Measurements from ENCODE around the gene KCNQ2. TPM values are rescaled to one million over a fixed set of nuclear protein-coding genes. Genes with fewer than 3 reads are reported as not detected.

The KCNQ2 gene
- total RNA-seq, 1 experiment from 2014 or later, result not detected

DNA sequence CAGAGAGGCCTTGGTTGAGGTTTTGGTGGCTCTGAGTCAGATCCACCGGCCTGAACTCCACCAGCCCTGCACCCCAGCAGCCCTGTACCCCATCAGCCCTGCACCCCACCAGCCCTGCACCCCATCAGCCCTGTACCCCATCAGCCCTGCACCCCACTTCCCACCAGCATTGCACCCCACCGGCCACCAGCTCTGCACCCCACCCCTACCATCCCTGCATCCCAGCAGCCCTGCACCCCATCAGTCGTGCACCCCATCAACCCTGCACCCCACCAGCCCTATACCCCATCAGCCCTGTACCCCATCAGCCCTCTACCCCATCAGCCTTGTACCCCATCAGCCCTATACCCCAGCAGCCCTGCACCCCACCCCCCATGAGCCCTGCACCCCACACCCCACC lies 97.0 kb downstream of the KCNQ2 start:
- no peaks in the 10 kb centered on the region for H3K27me3 ChIP-seq (ENCODE audit: low read length)
- H3K9me3 ChIP-seq (ENCODE audit: low read length), result no peaks in the 10 kb centered on the region
- no peaks in the 10 kb centered on the region for H4K20me1 ChIP-seq (ENCODE audit: insufficient read depth, low read depth, low read length)
- no peaks in the 10 kb centered on the region for H3K36me3 ChIP-seq (ENCODE audit: insufficient read depth, low read length)
- H3K27ac ChIP-seq (ENCODE audit: low read length), result no peak overlapping the region
- no peak overlapping the region for H3K4me2 ChIP-seq (ENCODE audit: low read depth, low read length, poor library complexity, severe bottlenecking)
- H3K4me1 ChIP-seq (ENCODE audit: low read length), result no peaks in the 10 kb centered on the region
- H3K9ac ChIP-seq (ENCODE audit: low read length), result no peak overlapping the region
- no peaks in the 10 kb centered on the region for H3K79me2 ChIP-seq (ENCODE audit: low read length)
- no peaks in the 10 kb centered on the region for H3K9me2 ChIP-seq (replicated peaks; ENCODE audit: insufficient read depth, low read length)
- no peak overlapping the region for H3K4me3 ChIP-seq (ENCODE audit: low read length)
- DNase-seq, result no peak
- no peak overlapping the region for H2AFZ ChIP-seq (ENCODE audit: low read length)

DNA sequence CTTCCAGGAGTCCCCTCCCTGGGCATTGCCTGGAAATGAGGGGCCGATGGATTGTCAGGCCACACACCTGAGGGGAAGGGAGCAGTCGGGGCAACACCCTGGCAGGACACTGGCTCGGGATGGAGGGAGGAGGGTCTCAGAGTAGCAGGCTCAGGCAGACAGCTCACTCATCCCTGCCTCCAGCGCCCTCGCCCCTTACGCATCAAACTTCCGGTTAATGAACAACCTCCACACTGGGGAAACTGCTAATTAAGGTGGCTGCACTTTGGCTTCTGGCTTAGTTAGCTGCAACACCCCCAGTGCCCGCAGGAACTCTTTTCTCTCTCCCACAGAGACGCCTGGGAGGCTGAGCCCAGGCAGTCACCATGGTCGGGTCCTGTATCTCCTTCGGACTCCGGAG lies 98.0 kb downstream of the KCNQ2 start:
- H2AFZ ChIP-seq (ENCODE audit: low read length), result no peak overlapping the region
- H4K20me1 ChIP-seq (ENCODE audit: insufficient read depth, low read depth, low read length), result no peaks in the 10 kb centered on the region
- H3K4me1 ChIP-seq (ENCODE audit: low read length), result no peaks in the 10 kb centered on the region
- no peak overlapping the region for H3K4me3 ChIP-seq (ENCODE audit: low read length)
- H3K9ac ChIP-seq (ENCODE audit: low read length), result no peak overlapping the region
- H3K36me3 ChIP-seq (ENCODE audit: insufficient read depth, low read length), result no peaks in the 10 kb centered on the region
- H3K27ac ChIP-seq (ENCODE audit: low read length), result no peak overlapping the region
- no peaks in the 10 kb centered on the region for H3K9me3 ChIP-seq (ENCODE audit: low read length)
- DNase-seq, result no peak
- no peaks in the 10 kb centered on the region for H3K27me3 ChIP-seq (ENCODE audit: low read length)
- no peaks in the 10 kb centered on the region for H3K9me2 ChIP-seq (replicated peaks; ENCODE audit: insufficient read depth, low read length)
- H3K79me2 ChIP-seq (ENCODE audit: low read length), result no peaks in the 10 kb centered on the region
- H3K4me2 ChIP-seq (ENCODE audit: low read depth, low read length, poor library complexity, severe bottlenecking), result no peak overlapping the region

- H3K4me3 ChIP-seq (ENCODE audit: low read length), result no peak overlapping the region
Measured at GRCh38 chr20:63373996-63374395, 98.5 kb downstream of the KCNQ2 start.

GRCh38 chr20:63372971-63373885 lies 99.2 kb downstream of the KCNQ2 start:
- no peak for DNase-seq
- no peak overlapping the region for H2AFZ ChIP-seq (ENCODE audit: low read length)
- H4K20me1 ChIP-seq (ENCODE audit: insufficient read depth, low read depth, low read length), result no peaks in the 10 kb centered on the region
- H3K4me1 ChIP-seq (ENCODE audit: low read length), result no peaks in the 10 kb centered on the region
- no peak overlapping the region for H3K4me2 ChIP-seq (ENCODE audit: low read depth, low read length, poor library complexity, severe bottlenecking)
- H3K9me2 ChIP-seq (replicated peaks; ENCODE audit: insufficient read depth, low read length), result no peaks in the 10 kb centered on the region
- H3K27me3 ChIP-seq (ENCODE audit: low read length), result no peaks in the 10 kb centered on the region
- H3K27ac ChIP-seq (ENCODE audit: low read length), result no peak overlapping the region
- no peaks in the 10 kb centered on the region for H3K9me3 ChIP-seq (ENCODE audit: low read length)
- H3K36me3 ChIP-seq (ENCODE audit: insufficient read depth, low read length), result no peaks in the 10 kb centered on the region
- no peaks in the 10 kb centered on the region for H3K79me2 ChIP-seq (ENCODE audit: low read length)
- H3K4me3 ChIP-seq (ENCODE audit: low read length), result no peak overlapping the region
- no peak overlapping the region for H3K9ac ChIP-seq (ENCODE audit: low read length)

More at GRCh38 chr20:63373996-63374395, 98.5 kb downstream of the KCNQ2 start:
- Histone ChIP-seq H3K9me2 (replicated peaks; ENCODE audit: insufficient read depth, low read length) (no peaks in the 10 kb centered on the region), H3K36me3 (ENCODE audit: insufficient read depth, low read length) (no peaks in the 10 kb centered on the region), H3K4me1 (ENCODE audit: low read length) (no peaks in the 10 kb centered on the region), H4K20me1 (ENCODE audit: insufficient read depth, low read depth, low read length) (no peaks in the 10 kb centered on the region), H3K27me3 (ENCODE audit: low read length) (no peaks in the 10 kb centered on the region), H3K9me3 (ENCODE audit: low read length) (no peaks in the 10 kb centered on the region), H3K27ac (ENCODE audit: low read length) (no peak overlapping the region), H3K79me2 (ENCODE audit: low read length) (no peaks in the 10 kb centered on the region), H3K9ac (ENCODE audit: low read length) (no peak overlapping the region), H2AFZ (ENCODE audit: low read length) (no peak overlapping the region), H3K4me2 (ENCODE audit: low read depth, low read length, poor library complexity, severe bottlenecking) (no peak overlapping the region)
- DNase-seq, result no peak

DNA sequence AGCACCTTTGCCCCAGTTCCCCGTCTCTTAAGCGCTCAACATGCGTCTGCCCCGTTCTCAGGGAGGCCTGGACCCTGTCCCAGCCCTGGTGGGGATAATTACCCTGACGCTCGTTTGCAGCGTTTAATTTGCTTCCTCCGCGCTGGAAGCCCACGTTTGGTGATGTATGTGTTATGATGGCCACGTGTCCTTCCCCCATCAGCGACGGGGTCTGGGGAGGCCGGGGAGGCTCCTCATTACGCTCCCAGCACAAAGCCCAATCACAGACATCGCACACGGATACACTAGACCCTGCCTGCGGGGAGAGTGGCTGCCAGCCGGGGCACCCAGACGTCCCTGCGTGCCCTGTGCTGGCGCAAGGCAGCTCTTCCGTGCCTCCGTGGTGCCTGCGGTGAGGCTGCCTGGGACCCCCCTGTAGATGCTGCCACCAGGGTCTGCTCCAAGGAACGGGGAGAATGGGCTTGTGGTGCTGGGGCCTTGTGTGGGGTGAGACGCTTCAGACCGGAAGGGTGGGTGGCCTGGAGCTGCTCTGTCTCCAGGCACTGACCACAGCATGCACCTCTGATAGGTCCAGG lies 101.1 kb downstream of the KCNQ2 start:
- no peaks in the 10 kb centered on the region for H3K9me3 ChIP-seq (ENCODE audit: low read length)
- no peaks in the 10 kb centered on the region for H4K20me1 ChIP-seq (ENCODE audit: insufficient read depth, low read depth, low read length)
- no peaks in the 10 kb centered on the region for H3K27me3 ChIP-seq (ENCODE audit: low read length)
- no peak overlapping the region for H3K4me3 ChIP-seq (ENCODE audit: low read length)
- no peak overlapping the region for H2AFZ ChIP-seq (ENCODE audit: low read length)
- H3K4me2 ChIP-seq (ENCODE audit: low read depth, low read length, poor library complexity, severe bottlenecking), result no peak overlapping the region
- H3K27ac ChIP-seq (ENCODE audit: low read length), result no peak overlapping the region
- DNase-seq, result no peak
- H3K4me1 ChIP-seq (ENCODE audit: low read length), result no peaks in the 10 kb centered on the region
- no peak overlapping the region for H3K9ac ChIP-seq (ENCODE audit: low read length)
- no peaks in the 10 kb centered on the region for H3K79me2 ChIP-seq (ENCODE audit: low read length)
- no peaks in the 10 kb centered on the region for H3K36me3 ChIP-seq (ENCODE audit: insufficient read depth, low read length)
- H3K9me2 ChIP-seq (replicated peaks; ENCODE audit: insufficient read depth, low read length), result no peaks in the 10 kb centered on the region

DNA sequence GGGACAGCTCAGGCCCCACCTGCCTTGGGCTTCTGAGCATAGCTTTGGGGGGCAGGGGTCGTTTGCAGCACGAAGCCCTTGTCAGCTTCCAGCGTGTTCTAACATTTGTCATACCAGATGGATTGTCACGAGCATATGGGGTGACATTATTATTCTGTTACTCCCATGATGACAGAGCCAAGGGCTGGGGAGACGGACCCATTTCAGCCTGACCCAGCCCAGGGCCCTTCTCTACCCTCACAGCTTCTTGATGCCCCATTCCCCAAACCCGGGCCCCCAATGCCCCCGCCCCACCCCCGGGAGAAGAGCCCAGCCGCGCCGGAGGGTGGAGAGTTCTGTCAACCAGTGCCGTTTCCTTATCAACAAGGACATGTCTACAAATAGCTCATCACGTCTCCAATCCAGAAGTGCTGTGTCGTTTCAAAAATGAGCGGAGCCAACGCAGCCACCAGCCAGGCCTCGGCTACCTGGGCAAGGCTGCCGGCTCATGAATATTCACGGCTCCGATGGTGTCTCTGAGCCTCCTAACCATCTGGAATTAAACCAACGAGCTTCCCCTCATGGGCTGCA lies 101.8 kb downstream of the KCNQ2 start:
- H3K36me3 ChIP-seq (ENCODE audit: insufficient read depth, low read length), result no peaks in the 10 kb centered on the region
- no peaks in the 10 kb centered on the region for H3K4me1 ChIP-seq (ENCODE audit: low read length)
- no peak overlapping the region for H3K27ac ChIP-seq (ENCODE audit: low read length)
- no peak overlapping the region for H3K4me3 ChIP-seq (ENCODE audit: low read length)
- H3K9me2 ChIP-seq (replicated peaks; ENCODE audit: insufficient read depth, low read length), result no peaks in the 10 kb centered on the region
- H3K27me3 ChIP-seq (ENCODE audit: low read length), result no peaks in the 10 kb centered on the region
- H4K20me1 ChIP-seq (ENCODE audit: insufficient read depth, low read depth, low read length), result no peaks in the 10 kb centered on the region
- H3K9ac ChIP-seq (ENCODE audit: low read length), result no peak overlapping the region
- H3K4me2 ChIP-seq (ENCODE audit: low read depth, low read length, poor library complexity, severe bottlenecking), result no peak overlapping the region
- no peaks in the 10 kb centered on the region for H3K79me2 ChIP-seq (ENCODE audit: low read length)
- H2AFZ ChIP-seq (ENCODE audit: low read length), result no peak overlapping the region
- H3K9me3 ChIP-seq (ENCODE audit: low read length), result no peaks in the 10 kb centered on the region
- DNase-seq, result no peak

DNA sequence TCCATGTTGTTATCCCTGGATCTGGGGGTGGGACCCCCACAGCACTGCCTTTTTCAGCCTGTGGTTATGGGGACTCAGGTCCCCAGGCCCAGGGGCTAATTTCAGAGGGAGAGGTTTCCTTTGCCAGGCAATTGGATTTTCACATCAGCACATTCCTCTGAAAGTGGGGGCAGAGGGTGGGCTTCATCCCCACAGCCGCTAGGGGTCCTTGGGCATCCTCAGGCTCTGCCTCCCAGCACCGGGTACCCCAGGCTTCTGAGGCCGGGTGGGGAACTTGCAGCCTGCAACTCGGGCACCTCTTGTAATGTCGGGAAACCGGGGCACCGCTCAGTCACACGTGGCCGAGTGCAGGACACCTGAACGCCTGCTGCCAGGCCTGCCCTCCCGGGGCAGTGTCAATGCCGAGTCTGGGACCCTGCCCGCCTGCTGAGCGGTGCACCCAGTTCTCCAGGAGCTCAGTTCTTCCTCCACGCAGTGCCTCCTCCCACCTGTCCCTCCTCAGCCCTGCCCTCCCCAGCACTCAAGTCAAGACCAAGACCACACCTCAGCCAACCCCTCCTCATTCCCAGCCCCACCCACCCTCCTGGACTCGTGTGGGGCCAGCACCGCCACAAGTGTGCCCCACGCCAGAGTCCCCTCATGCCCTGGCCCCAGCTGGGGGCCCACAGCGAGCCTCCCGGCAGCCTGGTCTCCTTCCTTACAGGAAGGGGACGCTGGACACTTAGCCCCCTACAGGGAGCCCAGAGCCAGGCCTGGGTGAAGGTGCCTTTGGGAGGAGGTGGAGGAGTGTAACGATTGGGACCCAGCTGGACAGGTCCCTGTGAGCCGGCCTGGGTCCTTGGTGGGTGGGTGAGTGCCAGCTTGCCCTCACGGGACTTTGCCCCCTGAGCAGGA lies 102.5 kb downstream of the KCNQ2 start:
- H4K20me1 ChIP-seq (ENCODE audit: insufficient read depth, low read depth, low read length), result no peaks in the 10 kb centered on the region
- H3K9me2 ChIP-seq (replicated peaks; ENCODE audit: insufficient read depth, low read length), result no peaks in the 10 kb centered on the region
- no peak overlapping the region for H3K4me3 ChIP-seq (ENCODE audit: low read length)
- no peak overlapping the region for H3K4me2 ChIP-seq (ENCODE audit: low read depth, low read length, poor library complexity, severe bottlenecking)
- no peak overlapping the region for H2AFZ ChIP-seq (ENCODE audit: low read length)
- no peaks in the 10 kb centered on the region for H3K27me3 ChIP-seq (ENCODE audit: low read length)
- H3K36me3 ChIP-seq (ENCODE audit: insufficient read depth, low read length), result no peaks in the 10 kb centered on the region
- H3K79me2 ChIP-seq (ENCODE audit: low read length), result no peaks in the 10 kb centered on the region
- no peaks in the 10 kb centered on the region for H3K4me1 ChIP-seq (ENCODE audit: low read length)
- no peak overlapping the region for H3K9ac ChIP-seq (ENCODE audit: low read length)
- DNase-seq, result no peak
- H3K27ac ChIP-seq (ENCODE audit: low read length), result no peak overlapping the region
- no peaks in the 10 kb centered on the region for H3K9me3 ChIP-seq (ENCODE audit: low read length)

All from Karpas-422 (cell line).